Loucy (cell line): Measurements from ENCODE around the gene WLS.

Experiments
- H2AFZ ChIP-seq: fragments of 200-600 bp; sonication (generic); 2 replicates; pipeline ENCODE4 v1.6.0; 2016; ENCODE audit warnings: antibody characterized with exemption, mild to moderate bottlenecking, low read length, moderate library complexity
- H3F3A ChIP-seq: fragments of 200-600 bp; 2 replicates; pipeline ENCODE4 v1.6.0; 2016; ENCODE audit warnings: antibody characterized with exemption, low read depth, mild to moderate bottlenecking
- H3K27me3 ChIP-seq: fragments of 200-600 bp; sonication (generic); 2 replicates; pipeline ENCODE4 v1.6.1; 2014; ENCODE audit warnings: low read length, mild to moderate bottlenecking; ENCODE audit not compliant: insufficient read depth, poor library complexity, severe bottlenecking
- H3K36me3 ChIP-seq: fragments of 200-600 bp; sonication (generic); 2 replicates; pipeline ENCODE4 v1.6.1; 2016; ENCODE audit warnings: low read length; ENCODE audit not compliant: insufficient read depth
- H3K4me1 ChIP-seq: fragments of 200-600 bp; sonication (generic); 2 replicates; pipeline ENCODE4 v1.5.1; 2014; ENCODE audit warnings: low read length, mild to moderate bottlenecking; ENCODE audit not compliant: insufficient read depth, poor library complexity, severe bottlenecking
- H3K4me2 ChIP-seq: fragments of 200-600 bp; sonication (generic); 2 replicates; pipeline ENCODE4 v1.6.0; 2014; ENCODE audit warnings: antibody characterized with exemption, low read length, low read depth, mild to moderate bottlenecking; ENCODE audit not compliant: poor library complexity, severe bottlenecking
- H3K4me3 ChIP-seq: fragments of 200-600 bp; sonication (generic); 2 replicates; pipeline ENCODE4 v1.5.1; 2014; ENCODE audit warnings: low read length, mild to moderate bottlenecking, mixed read lengths; ENCODE audit not compliant: poor library complexity, severe bottlenecking
- H3K79me2 ChIP-seq: fragments of 200-600 bp; sonication (generic); 2 replicates; pipeline ENCODE4 v1.6.1; 2014; ENCODE audit warnings: low read length; ENCODE audit not compliant: insufficient read depth
- H3K9ac ChIP-seq: fragments of 200-600 bp; sonication (generic); 2 replicates; pipeline ENCODE4 v1.6.0; 2014; ENCODE audit warnings: mild to moderate bottlenecking, low read depth, low read length, moderate library complexity; ENCODE audit not compliant: poor library complexity, severe bottlenecking
- H3K9me2 ChIP-seq: fragments of 200-600 bp; sonication (generic); replicated peaks from 2 replicates; pipeline ENCODE4 v1.6.1; 2016; ENCODE audit warnings: low read depth, low read length, mixed read lengths
- H3K9me3 ChIP-seq: fragments of 200-600 bp; sonication (generic); 2 replicates; pipeline ENCODE4 v1.6.1; 2014; ENCODE audit warnings: mild to moderate bottlenecking, antibody characterized with exemption, low read length, low read depth; ENCODE audit not compliant: insufficient read depth
- H4K20me1 ChIP-seq: fragments of 200-600 bp; sonication (generic); 2 replicates; pipeline ENCODE4 v1.6.0; 2014; ENCODE audit warnings: antibody characterized with exemption, low read length, mild to moderate bottlenecking; ENCODE audit not compliant: insufficient read depth, poor library complexity, severe bottlenecking
- EZH2phosphoT487 ChIP-seq: fragments of 200-600 bp; IDR thresholded peaks from 2 replicates; pipeline ENCODE4 v1.6.1; 2018; ENCODE audit warnings: antibody characterized with exemption, mild to moderate bottlenecking, moderate library complexity, borderline replicate concordance
- TF ChIP-seq, protein P1 (sequence below): fragments of 200-600 bp; sonication (generic); conservative IDR thresholded peaks from 2 replicates; pipeline ENCODE4 v1.5.1; 2014; ENCODE audit warnings: mild to moderate bottlenecking, antibody characterized with exemption, low read length

Gene WLS

GRCh38 chr1:68101829-68102228 is 130.5 kb downstream of the WLS start:
- Histone ChIP-seq H3K27me3 (no peaks in the 10 kb centered on the region), H3K9me2 (no peaks in the 10 kb centered on the region), H4K20me1 (no peaks in the 10 kb centered on the region), H3K79me2 (no peaks in the 10 kb centered on the region), H3K36me3 (no peaks in the 10 kb centered on the region), H3K4me1 (no peaks in the 10 kb centered on the region), H3K9ac (no peak overlapping the region), H3K4me2 (no peak overlapping the region), H3F3A (no peaks in the 10 kb centered on the region), H2AFZ (no peak overlapping the region), H3K4me3 (no peak overlapping the region), H3K9me3 (no peaks in the 10 kb centered on the region)
- TF ChIP-seq EZH2phosphoT487: no peak
- TF ChIP-seq, protein P1, sequence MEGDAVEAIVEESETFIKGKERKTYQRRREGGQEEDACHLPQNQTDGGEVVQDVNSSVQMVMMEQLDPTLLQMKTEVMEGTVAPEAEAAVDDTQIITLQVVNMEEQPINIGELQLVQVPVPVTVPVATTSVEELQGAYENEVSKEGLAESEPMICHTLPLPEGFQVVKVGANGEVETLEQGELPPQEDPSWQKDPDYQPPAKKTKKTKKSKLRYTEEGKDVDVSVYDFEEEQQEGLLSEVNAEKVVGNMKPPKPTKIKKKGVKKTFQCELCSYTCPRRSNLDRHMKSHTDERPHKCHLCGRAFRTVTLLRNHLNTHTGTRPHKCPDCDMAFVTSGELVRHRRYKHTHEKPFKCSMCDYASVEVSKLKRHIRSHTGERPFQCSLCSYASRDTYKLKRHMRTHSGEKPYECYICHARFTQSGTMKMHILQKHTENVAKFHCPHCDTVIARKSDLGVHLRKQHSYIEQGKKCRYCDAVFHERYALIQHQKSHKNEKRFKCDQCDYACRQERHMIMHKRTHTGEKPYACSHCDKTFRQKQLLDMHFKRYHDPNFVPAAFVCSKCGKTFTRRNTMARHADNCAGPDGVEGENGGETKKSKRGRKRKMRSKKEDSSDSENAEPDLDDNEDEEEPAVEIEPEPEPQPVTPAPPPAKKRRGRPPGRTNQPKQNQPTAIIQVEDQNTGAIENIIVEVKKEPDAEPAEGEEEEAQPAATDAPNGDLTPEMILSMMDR: no peak

- H3K9ac ChIP-seq: no peak overlapping the region
- H4K20me1 ChIP-seq: no peaks in the 10 kb centered on the region
- no peaks in the 10 kb centered on the region for H3K27me3 ChIP-seq
- no peak overlapping the region for H3K4me2 ChIP-seq
- no peak for TF ChIP-seq EZH2phosphoT487
- TF ChIP-seq, protein P1: no peak
- no peaks in the 10 kb centered on the region for H3K9me2 ChIP-seq
- no peaks in the 10 kb centered on the region for H3K36me3 ChIP-seq
- H3F3A ChIP-seq: no peaks in the 10 kb centered on the region
- H3K9me3 ChIP-seq: no peaks in the 10 kb centered on the region
- no peaks in the 10 kb centered on the region for H3K4me1 ChIP-seq
- no peaks in the 10 kb centered on the region for H3K79me2 ChIP-seq
- no peak overlapping the region for H2AFZ ChIP-seq
- no peak overlapping the region for H3K4me3 ChIP-seq
Observed at GRCh38 chr1:68100571-68100970, 131.8 kb downstream of the WLS start.

- H3K36me3 ChIP-seq: no peaks in the 10 kb centered on the region
- H3K79me2 ChIP-seq: no peaks in the 10 kb centered on the region
- no peaks in the 10 kb centered on the region for H3K9me2 ChIP-seq
- H3K27me3 ChIP-seq: no peaks in the 10 kb centered on the region
- no peak overlapping the region for H3K4me3 ChIP-seq
- H3F3A ChIP-seq: no peaks in the 10 kb centered on the region
- H2AFZ ChIP-seq: no peak overlapping the region
- TF ChIP-seq, protein P1: no peak
- TF ChIP-seq EZH2phosphoT487: no peak
- no peaks in the 10 kb centered on the region for H4K20me1 ChIP-seq
- H3K4me2 ChIP-seq: no peak overlapping the region
- no peak overlapping the region for H3K9ac ChIP-seq
- no peaks in the 10 kb centered on the region for H3K9me3 ChIP-seq
- no peaks in the 10 kb centered on the region for H3K4me1 ChIP-seq
Observed at GRCh38 chr1:68093737-68094136, 138.6 kb downstream of the WLS start.
